ENCODE results near the gene RSRC2. TPM values are rescaled to one million over a fixed set of nuclear protein-coding genes. Genes with fewer than 3 reads are reported as not detected.

The RSRC2 gene
- total and polyA plus RNA-seq, 9 of the 15 experiments (the other 6 are each of a cell fraction or from before 2014, with no cell fraction given), result 52.6 to 123 (median 80.3) TPM

GRCh38 chr12:122474324-122474716 lies 52.4 kb downstream of the RSRC2 start:
- Histone ChIP-seq H3K79me2 (ENCODE audit: control insufficient read depth, insufficient read depth, low read length) (no peaks in the 10 kb centered on the region), H3K36me3 (ENCODE audit: control insufficient read depth, insufficient read depth, low read length) (peaks cover 68% of the 10 kb centered on the region), H3K27ac (ENCODE audit: extremely low read depth, low read depth, low read length) (no peak overlapping the region; the same call in 2 of the 3 replicates), H3K4me2 (ENCODE audit: insufficient read depth, low read length) (no peak overlapping the region), H2AFZ (ENCODE audit: low read depth, low read length) (no peak overlapping the region), H3K4me3 (no peak overlapping the region), H3K9ac (ENCODE audit: insufficient read depth in 1 of 2, low read depth in 2 of 2, low read length in 2 of 2) (no peak overlapping the region), H3K9me1 (ENCODE audit: control insufficient read depth, insufficient read depth, low read length) (no peaks in the 10 kb centered on the region), H3K9me3 (replicated peaks; ENCODE audit: control insufficient read depth, insufficient read depth, low read depth, low read length) (no peaks in the 10 kb centered on the region), H4K20me1 (replicated peaks; ENCODE audit: control insufficient read depth, insufficient read depth, low read length) (no peaks in the 10 kb centered on the region), H3K27me3 (ENCODE audit: control insufficient read depth in 2 of 2, insufficient read depth in 2 of 2, low read length in 2 of 2) (no peaks in the 10 kb centered on the region), H3K4me1 (replicated peaks in 1 of 2; ENCODE audit: control insufficient read depth in 2 of 2, insufficient read depth in 2 of 2, low read length in 2 of 2) (0 out of 5 replicates have a peak, but pooled peaks cover 0 to 5% of the 10 kb centered on the region in 2 experiments)
- no peak for ATAC-seq
- intact Hi-C loops (cut with micrococcal nuclease), result no loop called here
- DNase-seq (ENCODE audit: extremely low read depth in 1 of 4, low spot score in 3 of 4), result no peak
- CTCF ChIA-PET (ENCODE audit: low intra/inter-chr PET ratio), result no interaction called here
- WGBS (ENCODE audit: insufficient coverage, low coverage, missing lambda C conversion rate), result 95% methylated on average over 2 of the region's 2 CpGs
- FAIRE-seq, result no peak
- BruUV-seq (replicated peaks), result no TSS peak
- POLR2A ChIA-PET, result interaction anchor here (1.5 to 4.0 kb wide), 3 partner anchors 11 to 74 kb away, joined by 8 to 43 read pairs (median 13); no protein-coding TSS in a partner anchor
- in situ Hi-C loops (cut with MboI), result no loop called here
- TF ChIP-seq L3MBTL2 (IDR thresholded peaks at IDR 0.05) (no peak), ETS1 (conservative IDR thresholded peaks at IDR 0.05; ENCODE audit: control insufficient read depth, low read depth, low read length) (no peak), PBX2 (CRISPR knock-in tag; IDR thresholded peaks at IDR 0.05; ENCODE audit: low read depth) (no peak), PBX2 (tag; conservative IDR thresholded peaks at IDR 0.05; ENCODE audit: low read depth) (no peak), ZFPM2 (CRISPR knock-in tag; IDR thresholded peaks at IDR 0.05) (no peak), ZNF561 (CRISPR knock-in tag; conservative IDR thresholded peaks at IDR 0.05) (no peak), ZC3H8 (IDR thresholded peaks at IDR 0.05) (no peak), ZFP1 (CRISPR knock-in tag; IDR thresholded peaks at IDR 0.05) (no peak), EWSR1 (IDR thresholded peaks at IDR 0.05; ENCODE audit: borderline replicate concordance, low read depth, partially characterized antibody) (no peak)
- TF ChIP-seq, protein P1, sequence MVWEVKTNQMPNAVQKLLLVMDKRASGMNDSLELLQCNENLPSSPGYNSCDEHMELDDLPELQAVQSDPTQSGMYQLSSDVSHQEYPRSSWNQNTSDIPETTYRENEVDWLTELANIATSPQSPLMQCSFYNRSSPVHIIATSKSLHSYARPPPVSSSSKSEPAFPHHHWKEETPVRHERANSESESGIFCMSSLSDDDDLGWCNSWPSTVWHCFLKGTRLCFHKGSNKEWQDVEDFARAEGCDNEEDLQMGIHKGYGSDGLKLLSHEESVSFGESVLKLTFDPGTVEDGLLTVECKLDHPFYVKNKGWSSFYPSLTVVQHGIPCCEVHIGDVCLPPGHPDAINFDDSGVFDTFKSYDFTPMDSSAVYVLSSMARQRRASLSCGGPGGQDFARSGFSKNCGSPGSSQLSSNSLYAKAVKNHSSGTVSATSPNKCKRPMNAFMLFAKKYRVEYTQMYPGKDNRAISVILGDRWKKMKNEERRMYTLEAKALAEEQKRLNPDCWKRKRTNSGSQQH (CRISPR knock-in tag; IDR thresholded peaks at IDR 0.05), result no peak

Measured in K562 (cell line).